ENCODE data around the gene FGFR2.
"Not testable (repeated sequence)": the region's sequence is repeated elsewhere in the genome, so short reads cannot be mapped to it uniquely, and the experiment has no call there.

FGFR2 gene

DNA sequence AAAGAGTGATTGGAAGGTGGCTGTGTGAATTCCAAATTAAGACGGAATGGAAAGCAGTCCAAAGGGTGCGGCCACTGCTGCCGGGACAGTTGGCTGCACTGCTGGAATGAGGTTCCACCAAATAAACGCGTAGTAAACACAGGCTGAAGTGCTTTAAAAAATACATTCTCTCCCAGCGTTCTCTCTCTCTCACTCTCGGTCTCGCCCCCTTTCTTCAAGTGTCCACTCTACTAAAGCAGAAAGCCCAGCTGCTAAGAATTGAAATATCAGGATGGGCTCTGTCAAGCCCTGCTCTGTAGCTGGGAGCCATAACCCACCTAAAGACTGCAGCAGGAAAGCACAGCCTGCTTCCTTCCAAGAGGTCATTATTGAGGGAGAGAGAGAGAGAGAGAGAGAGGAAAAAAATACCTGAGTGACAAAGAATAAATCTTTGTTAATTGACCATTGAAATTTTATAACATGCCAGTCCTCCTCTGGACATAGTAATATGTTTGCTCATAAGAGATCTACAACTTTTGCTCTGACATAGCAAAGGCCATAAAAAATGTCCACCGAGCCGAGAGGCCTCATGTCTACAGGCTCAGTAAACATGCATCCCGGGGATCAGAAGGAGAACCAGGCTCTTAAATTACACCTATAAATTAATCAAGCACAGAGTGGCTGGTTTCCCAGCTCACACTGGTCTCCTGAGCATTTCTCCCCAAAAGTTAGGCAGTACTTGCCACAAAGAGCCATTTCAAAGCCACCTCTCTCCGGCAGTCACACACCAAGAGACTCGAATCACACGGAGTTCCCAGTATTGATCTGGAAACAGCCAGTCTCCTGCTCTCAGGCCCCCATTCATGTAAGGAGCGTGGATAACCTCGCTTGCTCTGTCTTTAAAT, 72.8 kb downstream of the FGFR2 start:
- WGBS, 2 experiments: 87 to 88% methylated on average over 16 of the region's 16 CpGs
- Histone ChIP-seq H3K4me3 (ENCODE audit: insufficient read depth, low read depth, low read length) (no peak overlapping the region), H3K9me3 (ENCODE audit: control insufficient read depth, low read length) (no peaks in the 10 kb centered on the region), H3K4me1 (ENCODE audit: control insufficient read depth, insufficient read depth, low read length) (peaks cover 44% of the 10 kb centered on the region), H3K36me3 (ENCODE audit: control insufficient read depth, insufficient read depth, low read length) (peaks cover 16% of the 10 kb centered on the region), H3K27ac (ENCODE audit: insufficient read depth, low read depth, low read length, poor library complexity, severe bottlenecking) (peak overlapping the region; percentile 56), H3K27me3 (ENCODE audit: control insufficient read depth, insufficient read depth, low read length, poor library complexity, severe bottlenecking) (no peaks in the 10 kb centered on the region)

DNA sequence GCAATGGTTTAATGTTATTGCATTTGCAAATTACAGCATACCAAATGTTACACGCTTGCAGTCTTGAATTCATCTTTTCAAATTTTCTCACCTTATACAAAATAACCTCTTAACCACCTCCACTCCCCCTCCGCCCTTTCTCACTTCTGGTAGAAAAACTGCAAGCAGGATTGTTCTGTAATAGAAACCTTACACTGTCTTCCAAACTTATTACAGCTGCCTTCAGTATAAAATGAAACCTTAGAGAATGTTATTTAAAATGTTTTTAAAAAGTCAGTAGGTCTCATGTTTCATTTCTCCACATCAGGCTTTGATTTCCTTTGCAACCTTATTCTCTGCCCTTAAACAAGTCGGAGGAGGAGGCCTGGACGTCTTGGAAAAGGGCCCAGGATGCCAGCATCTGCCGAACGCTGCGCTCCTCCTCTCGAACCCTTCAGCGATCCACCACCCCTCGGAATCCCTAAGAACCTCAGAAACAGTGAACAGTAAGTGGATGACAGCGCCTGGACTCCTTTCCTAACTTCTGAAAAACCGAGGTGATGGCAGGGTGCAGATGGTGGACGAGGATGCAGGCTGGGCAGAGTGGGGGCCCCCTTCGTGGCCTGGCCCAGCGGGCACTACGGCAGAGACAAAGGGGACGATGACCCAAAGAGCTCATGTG, 74.0 kb downstream of the FGFR2 start:
- no peak overlapping the region for H3K27ac ChIP-seq (ENCODE audit: insufficient read depth, low read depth, low read length, poor library complexity, severe bottlenecking)
- H3K4me3 ChIP-seq (ENCODE audit: insufficient read depth, low read depth, low read length): no peak overlapping the region
- H3K9me3 ChIP-seq (ENCODE audit: control insufficient read depth, low read length): no peaks in the 10 kb centered on the region
- H3K4me1 ChIP-seq (ENCODE audit: control insufficient read depth, insufficient read depth, low read length): peaks cover 44% of the 10 kb centered on the region
- peaks cover 26% of the 10 kb centered on the region for H3K36me3 ChIP-seq (ENCODE audit: control insufficient read depth, insufficient read depth, low read length)
- H3K27me3 ChIP-seq (ENCODE audit: control insufficient read depth, insufficient read depth, low read length, poor library complexity, severe bottlenecking): no peaks in the 10 kb centered on the region
- 96% methylated on average over 17 of the region's 17 CpGs for WGBS, 2 experiments

DNA sequence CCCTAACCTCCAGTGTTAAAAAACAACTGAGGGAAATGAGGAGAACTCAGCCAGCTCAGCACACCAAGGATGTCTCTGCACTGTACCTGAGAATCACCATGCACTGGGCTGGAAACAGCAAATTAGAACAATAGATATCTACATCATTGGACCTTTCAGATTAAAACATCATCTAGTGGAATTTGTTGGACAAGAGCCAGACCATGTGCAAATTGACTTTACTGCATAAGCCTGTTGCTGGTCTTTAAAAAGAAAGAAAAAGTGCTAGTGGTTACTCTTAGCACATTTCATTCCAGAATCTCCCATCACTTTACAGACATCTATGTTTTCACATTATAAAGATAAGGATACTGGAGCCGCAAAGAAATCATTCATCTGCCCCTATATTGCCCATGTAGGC, 75.4 kb downstream of the FGFR2 start:
- Histone ChIP-seq H3K4me3 (ENCODE audit: insufficient read depth, low read depth, low read length) (no peak overlapping the region), H3K27ac (ENCODE audit: insufficient read depth, low read depth, low read length, poor library complexity, severe bottlenecking) (no peak overlapping the region), H3K36me3 (ENCODE audit: control insufficient read depth, insufficient read depth, low read length) (peaks cover 40% of the 10 kb centered on the region), H3K27me3 (ENCODE audit: control insufficient read depth, insufficient read depth, low read length, poor library complexity, severe bottlenecking) (no peaks in the 10 kb centered on the region), H3K9me3 (ENCODE audit: control insufficient read depth, low read length) (no peaks in the 10 kb centered on the region), H3K4me1 (ENCODE audit: control insufficient read depth, insufficient read depth, low read length) (peaks cover 32% of the 10 kb centered on the region)
- 93 to 100% methylated on average over 1 of the region's 1 CpG for WGBS, 2 experiments

DNA sequence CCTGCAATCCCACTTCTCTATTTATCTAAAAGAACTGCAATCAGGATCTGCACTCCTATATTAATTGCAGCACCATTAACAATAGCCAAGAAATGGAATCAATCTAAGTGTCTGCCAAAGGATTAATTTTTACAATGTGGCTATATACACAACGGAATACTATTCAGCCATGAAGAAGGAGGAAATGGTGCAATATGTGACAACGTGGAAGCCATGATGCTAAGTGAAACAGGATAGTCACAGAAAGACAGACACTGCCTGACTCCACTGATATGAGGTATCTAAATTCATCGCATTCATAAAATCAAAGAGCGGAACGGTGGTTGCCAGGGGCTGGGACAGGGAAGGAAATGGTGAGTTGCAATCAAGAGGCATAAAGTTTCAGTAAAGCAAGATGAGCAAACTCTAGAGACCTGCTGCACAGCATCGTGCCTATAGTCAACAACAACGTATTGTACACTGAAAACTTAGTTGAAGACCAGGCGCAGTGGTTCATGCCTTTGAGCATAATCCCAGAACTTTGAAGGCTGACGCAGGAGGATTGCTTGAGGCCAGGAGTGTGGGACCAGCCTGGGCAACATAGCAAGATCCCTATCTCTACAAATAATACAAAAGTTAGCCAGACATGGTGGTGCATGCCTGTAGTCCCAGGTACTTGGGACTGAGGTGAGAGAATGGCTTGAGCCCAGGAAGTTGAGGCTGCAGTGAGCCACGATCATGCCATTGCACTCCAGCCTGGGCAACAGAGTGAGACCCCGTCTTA, 76.3 kb downstream of the FGFR2 start:
- H3K4me3 ChIP-seq (ENCODE audit: insufficient read depth, low read depth, low read length): no peak overlapping the region
- H3K36me3 ChIP-seq (ENCODE audit: control insufficient read depth, insufficient read depth, low read length): peaks cover 46% of the 10 kb centered on the region
- H3K9me3 ChIP-seq (ENCODE audit: control insufficient read depth, low read length): no peaks in the 10 kb centered on the region
- H3K27ac ChIP-seq (ENCODE audit: insufficient read depth, low read depth, low read length, poor library complexity, severe bottlenecking): no peak overlapping the region
- no peaks in the 10 kb centered on the region for H3K27me3 ChIP-seq (ENCODE audit: control insufficient read depth, insufficient read depth, low read length, poor library complexity, severe bottlenecking)
- peaks cover 23% of the 10 kb centered on the region for H3K4me1 ChIP-seq (ENCODE audit: control insufficient read depth, insufficient read depth, low read length)
- WGBS, 2 experiments: 85 to 88% methylated on average over 11 of the region's 11 CpGs

DNA sequence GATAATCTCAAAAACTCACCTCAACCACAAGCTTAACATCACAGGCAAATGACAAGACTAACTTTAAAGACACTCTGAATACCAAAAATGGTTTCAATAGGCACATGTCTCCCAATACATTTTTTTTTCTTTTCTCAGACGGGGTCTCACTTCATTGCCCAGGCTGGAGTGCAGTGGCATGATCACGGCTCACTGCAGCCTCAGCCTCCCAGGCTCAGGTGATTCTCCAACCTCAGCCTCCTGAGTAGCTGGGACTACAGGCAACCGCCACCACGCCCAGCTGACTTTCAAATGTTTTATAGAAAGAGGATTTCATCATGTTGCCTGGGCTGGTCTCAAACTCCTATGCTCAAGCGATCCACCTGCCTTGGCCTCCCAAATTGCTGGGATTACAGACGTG, 77.7 kb downstream of the FGFR2 start:
- H3K36me3 ChIP-seq (ENCODE audit: control insufficient read depth, insufficient read depth, low read length): peaks cover 50% of the 10 kb centered on the region
- H3K27ac ChIP-seq (ENCODE audit: insufficient read depth, low read depth, low read length, poor library complexity, severe bottlenecking); H3K9me3 ChIP-seq (ENCODE audit: control insufficient read depth, low read length); H3K27me3 ChIP-seq (ENCODE audit: control insufficient read depth, insufficient read depth, low read length, poor library complexity, severe bottlenecking); H3K4me3 ChIP-seq (ENCODE audit: insufficient read depth, low read depth, low read length); H3K4me1 ChIP-seq (ENCODE audit: control insufficient read depth, insufficient read depth, low read length): not testable (repeated sequence)
- 94 to 98% methylated on average over 6 of the region's 6 CpGs for WGBS, 2 experiments

DNA sequence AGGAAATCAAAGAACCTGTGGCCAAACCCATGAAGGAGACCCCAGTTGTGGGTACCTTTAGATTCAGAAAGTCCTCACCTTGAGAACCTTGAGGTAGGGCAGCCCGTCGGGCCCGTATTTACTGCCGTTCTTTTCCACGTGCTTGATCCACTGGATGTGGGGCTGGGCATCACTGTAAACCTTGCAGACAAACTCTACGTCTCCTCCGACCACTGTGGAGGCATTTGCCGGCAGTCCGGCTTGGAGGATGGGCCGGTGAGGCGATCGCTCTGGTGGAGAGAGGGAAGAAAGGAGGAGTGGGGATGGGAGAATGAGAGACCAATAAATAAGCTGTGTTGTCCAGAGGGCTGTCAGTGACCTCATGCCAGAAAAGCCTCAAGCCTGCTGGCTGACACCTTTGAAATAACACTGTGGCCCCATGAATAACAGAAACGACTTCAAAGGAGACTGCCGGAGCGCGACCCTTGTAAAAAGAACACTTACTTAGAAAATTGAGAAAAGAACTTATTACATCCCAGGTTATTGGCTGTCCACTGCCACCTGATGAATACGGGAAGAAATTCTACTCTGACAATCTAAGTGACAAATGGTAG, 78.2 kb downstream of the FGFR2 start:
- Histone ChIP-seq H3K27ac (ENCODE audit: insufficient read depth, low read depth, low read length, poor library complexity, severe bottlenecking) (no peak overlapping the region), H3K4me3 (ENCODE audit: insufficient read depth, low read depth, low read length) (no peak overlapping the region), H3K36me3 (ENCODE audit: control insufficient read depth, insufficient read depth, low read length) (peaks cover 53% of the 10 kb centered on the region), H3K9me3 (ENCODE audit: control insufficient read depth, low read length) (no peaks in the 10 kb centered on the region), H3K4me1 (ENCODE audit: control insufficient read depth, insufficient read depth, low read length) (peaks cover 4% of the 10 kb centered on the region), H3K27me3 (ENCODE audit: control insufficient read depth, insufficient read depth, low read length, poor library complexity, severe bottlenecking) (no peaks in the 10 kb centered on the region)
- 89 to 90% methylated on average over 17 of the region's 17 CpGs for WGBS, 2 experiments

DNA sequence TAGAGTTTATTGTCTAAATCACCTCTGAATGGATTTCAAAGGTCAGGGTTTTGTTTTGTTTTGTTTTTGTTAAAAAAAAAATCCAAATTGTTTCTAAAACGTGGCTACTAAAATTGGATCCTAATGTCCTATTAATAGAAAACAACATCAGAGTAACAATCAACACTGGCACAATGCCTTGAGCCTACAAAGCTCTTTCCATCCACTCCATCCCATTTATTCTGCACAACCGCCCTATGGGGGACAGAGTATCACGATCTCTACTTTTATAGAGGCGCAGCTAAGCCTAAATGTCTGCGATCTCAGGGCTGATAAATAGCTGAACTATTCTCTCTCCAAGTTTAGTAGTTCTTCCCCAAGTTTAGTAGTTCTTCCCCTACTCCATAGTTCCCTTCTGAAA, 78.8 kb downstream of the FGFR2 start:
- H3K36me3 ChIP-seq (ENCODE audit: control insufficient read depth, insufficient read depth, low read length): peaks cover 58% of the 10 kb centered on the region
- WGBS, 2 experiments: 76 to 78% methylated on average over 5 of the region's 5 CpGs

DNA sequence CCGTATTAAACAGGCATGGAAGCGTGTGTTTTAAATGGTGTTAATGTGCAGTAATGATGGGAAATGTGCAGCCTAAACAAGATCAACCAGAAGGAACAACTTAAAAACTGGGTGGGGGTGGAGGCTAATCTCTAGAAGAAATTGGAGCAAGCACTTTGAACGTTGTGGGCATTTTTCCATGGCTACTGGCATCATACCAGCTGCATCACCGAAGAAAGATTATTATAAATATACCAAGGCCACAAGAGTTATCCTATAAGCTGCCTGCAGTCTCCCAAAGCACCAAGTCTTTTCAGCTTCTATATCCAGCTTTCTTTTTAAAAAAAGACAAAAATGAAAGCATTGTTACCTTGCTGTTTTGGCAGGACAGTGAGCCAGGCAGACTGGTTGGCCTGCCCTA, 79.9 kb downstream of the FGFR2 start:
- Histone ChIP-seq H3K9me3 (ENCODE audit: control insufficient read depth, low read length) (no peaks in the 10 kb centered on the region), H3K27me3 (ENCODE audit: control insufficient read depth, insufficient read depth, low read length, poor library complexity, severe bottlenecking) (no peaks in the 10 kb centered on the region), H3K27ac (ENCODE audit: insufficient read depth, low read depth, low read length, poor library complexity, severe bottlenecking) (no peak overlapping the region), H3K4me3 (ENCODE audit: insufficient read depth, low read depth, low read length) (no peak overlapping the region), H3K36me3 (ENCODE audit: control insufficient read depth, insufficient read depth, low read length) (peaks cover 63% of the 10 kb centered on the region), H3K4me1 (ENCODE audit: control insufficient read depth, insufficient read depth, low read length) (no peaks in the 10 kb centered on the region)
- 94 to 95% methylated on average over 4 of the region's 4 CpGs for WGBS, 2 experiments

More for the DNA sequence above, 78.8 kb downstream of the FGFR2 start:
- H3K27ac ChIP-seq (ENCODE audit: insufficient read depth, low read depth, low read length, poor library complexity, severe bottlenecking): no peak overlapping the region
- no peaks in the 10 kb centered on the region for H3K9me3 ChIP-seq (ENCODE audit: control insufficient read depth, low read length)
- no peak overlapping the region for H3K4me3 ChIP-seq (ENCODE audit: insufficient read depth, low read depth, low read length)
- H3K4me1 ChIP-seq (ENCODE audit: control insufficient read depth, insufficient read depth, low read length): no peaks in the 10 kb centered on the region
- H3K27me3 ChIP-seq (ENCODE audit: control insufficient read depth, insufficient read depth, low read length, poor library complexity, severe bottlenecking): no peaks in the 10 kb centered on the region

DNA sequence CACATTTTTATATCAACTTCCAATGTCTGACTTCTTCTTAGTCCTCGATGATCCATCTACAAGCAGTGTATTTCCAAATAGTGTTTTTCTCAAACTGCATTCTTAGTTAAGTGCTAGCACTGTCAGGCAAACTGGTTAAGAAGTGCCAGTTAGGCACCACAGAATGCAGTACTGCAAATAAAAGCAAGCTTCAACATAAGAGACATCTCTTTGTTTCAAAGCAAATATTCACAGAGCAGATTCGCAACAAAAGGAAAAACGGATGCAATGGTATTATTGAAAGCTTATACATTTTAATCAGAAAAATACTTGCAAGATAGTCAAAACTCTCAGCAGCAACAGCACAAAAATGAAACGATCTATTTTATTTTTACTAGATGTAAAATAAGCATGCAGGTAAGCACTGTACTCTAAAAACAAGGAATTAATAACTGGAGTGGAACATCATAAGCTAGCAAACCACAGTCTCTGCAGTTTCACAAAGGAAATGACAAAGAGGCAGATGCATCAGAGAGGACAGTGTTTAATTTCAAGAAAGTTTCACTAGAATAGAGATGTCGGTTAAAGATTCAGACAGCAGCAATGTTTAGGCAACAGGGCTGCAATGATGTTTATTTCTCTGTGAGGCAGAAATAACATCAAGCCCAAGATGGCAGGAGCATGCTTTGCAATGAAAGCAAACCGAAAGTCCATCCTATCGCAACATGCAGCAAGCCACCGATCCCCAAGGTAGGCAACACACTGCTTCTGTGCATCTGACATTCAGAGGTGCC, 82.0 kb downstream of the FGFR2 start:
- Histone ChIP-seq H3K27me3 (ENCODE audit: control insufficient read depth, insufficient read depth, low read length, poor library complexity, severe bottlenecking) (no peaks in the 10 kb centered on the region), H3K4me3 (ENCODE audit: insufficient read depth, low read depth, low read length) (no peak overlapping the region), H3K27ac (ENCODE audit: insufficient read depth, low read depth, low read length, poor library complexity, severe bottlenecking) (no peak overlapping the region), H3K9me3 (ENCODE audit: control insufficient read depth, low read length) (no peaks in the 10 kb centered on the region), H3K36me3 (ENCODE audit: control insufficient read depth, insufficient read depth, low read length) (peaks cover 56% of the 10 kb centered on the region), H3K4me1 (ENCODE audit: control insufficient read depth, insufficient read depth, low read length) (no peaks in the 10 kb centered on the region)
- 73 to 83% methylated on average over 5 to 8 of the region's 8 CpGs for WGBS, 2 experiments
